ENCODE data around the gene RBBP4.

DNA sequence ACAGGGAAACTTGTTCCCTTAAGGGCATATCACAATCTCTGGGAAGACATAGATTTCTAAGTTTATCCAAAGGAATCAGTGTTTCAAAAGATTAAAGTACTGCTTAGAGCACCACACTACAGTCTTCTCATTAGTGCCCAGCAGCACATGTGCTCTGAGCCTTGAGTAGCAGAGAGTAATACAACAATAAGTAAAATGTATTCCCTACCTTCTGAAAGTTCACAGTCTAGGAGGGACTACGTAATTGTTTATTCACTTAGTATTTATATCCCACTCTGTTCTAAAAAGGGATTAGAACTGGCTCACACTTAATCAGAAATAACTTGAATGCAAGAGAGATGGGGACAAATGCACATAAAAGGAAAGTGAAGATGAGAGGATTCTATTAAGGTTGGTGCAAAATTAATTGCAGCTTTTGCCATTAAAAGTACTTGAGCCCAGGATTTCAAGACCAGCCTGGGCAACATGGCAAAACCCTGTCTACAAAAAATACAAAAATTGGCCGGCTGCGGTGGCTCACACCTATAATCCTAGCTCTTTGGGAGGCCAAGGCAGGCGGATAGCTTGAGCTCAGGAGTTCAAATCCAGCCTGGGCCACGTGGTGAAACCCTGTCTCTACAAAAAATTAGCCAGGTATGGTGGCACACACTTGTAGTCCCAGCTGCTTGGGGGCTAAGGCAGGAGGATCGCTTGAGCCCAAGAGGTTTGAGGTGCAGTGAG lies 42.6 kb downstream of the RBBP4 start:
- TF ChIP-seq, protein P1, sequence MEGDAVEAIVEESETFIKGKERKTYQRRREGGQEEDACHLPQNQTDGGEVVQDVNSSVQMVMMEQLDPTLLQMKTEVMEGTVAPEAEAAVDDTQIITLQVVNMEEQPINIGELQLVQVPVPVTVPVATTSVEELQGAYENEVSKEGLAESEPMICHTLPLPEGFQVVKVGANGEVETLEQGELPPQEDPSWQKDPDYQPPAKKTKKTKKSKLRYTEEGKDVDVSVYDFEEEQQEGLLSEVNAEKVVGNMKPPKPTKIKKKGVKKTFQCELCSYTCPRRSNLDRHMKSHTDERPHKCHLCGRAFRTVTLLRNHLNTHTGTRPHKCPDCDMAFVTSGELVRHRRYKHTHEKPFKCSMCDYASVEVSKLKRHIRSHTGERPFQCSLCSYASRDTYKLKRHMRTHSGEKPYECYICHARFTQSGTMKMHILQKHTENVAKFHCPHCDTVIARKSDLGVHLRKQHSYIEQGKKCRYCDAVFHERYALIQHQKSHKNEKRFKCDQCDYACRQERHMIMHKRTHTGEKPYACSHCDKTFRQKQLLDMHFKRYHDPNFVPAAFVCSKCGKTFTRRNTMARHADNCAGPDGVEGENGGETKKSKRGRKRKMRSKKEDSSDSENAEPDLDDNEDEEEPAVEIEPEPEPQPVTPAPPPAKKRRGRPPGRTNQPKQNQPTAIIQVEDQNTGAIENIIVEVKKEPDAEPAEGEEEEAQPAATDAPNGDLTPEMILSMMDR (conservative IDR thresholded peaks at IDR 0.05; ENCODE audit: low read length) = no peak
- TF ChIP-seq EZH2phosphoT487 (IDR thresholded peaks at IDR 0.05; ENCODE audit: borderline replicate concordance) = no peak

All from Loucy (cell line).